Measurements from ENCODE around the gene VPS41.

VPS41 gene

GRCh38 chr7:38916396-38916795 lies 7.4 kb upstream of the VPS41 start:
- H3K4me3 ChIP-seq (ENCODE audit: control insufficient read depth, low read depth, low read length) = no peak overlapping the region
- DNase-seq (ENCODE audit: low read depth) = no peak
- no peak for TF ChIP-seq CTCF (IDR thresholded peaks at IDR 0.05; ENCODE audit: control insufficient read depth, insufficient read depth, low read depth, low read length, missing control alignments)

- no peak for DNase-seq (ENCODE audit: low read depth)
- H3K4me3 ChIP-seq (ENCODE audit: control insufficient read depth, low read depth, low read length) = no peak overlapping the region
- no peak for TF ChIP-seq CTCF (IDR thresholded peaks at IDR 0.05; ENCODE audit: control insufficient read depth, insufficient read depth, low read depth, low read length, missing control alignments)
Observed at GRCh38 chr7:38909870-38910269, 879 bp upstream of the VPS41 start.

GRCh38 chr7:38907766-38908165 lies 1.2 kb downstream of the VPS41 start:
- DNase-seq (ENCODE audit: low read depth) = no peak
- no peak for TF ChIP-seq CTCF (IDR thresholded peaks at IDR 0.05; ENCODE audit: control insufficient read depth, insufficient read depth, low read depth, low read length, missing control alignments)
- no peak overlapping the region for H3K4me3 ChIP-seq (ENCODE audit: control insufficient read depth, low read depth, low read length)

- no peak for TF ChIP-seq CTCF (IDR thresholded peaks at IDR 0.05; ENCODE audit: control insufficient read depth, insufficient read depth, low read depth, low read length, missing control alignments)
- no peak overlapping the region for H3K4me3 ChIP-seq (ENCODE audit: control insufficient read depth, low read depth, low read length)
- DNase-seq (ENCODE audit: low read depth) = no peak
Observed at GRCh38 chr7:38907066-38907465, 1.9 kb downstream of the VPS41 start.

GRCh38 chr7:38905056-38905759 lies 3.8 kb downstream of the VPS41 start:
- DNase-seq (ENCODE audit: low read depth) = no peak
- H3K4me3 ChIP-seq (ENCODE audit: control insufficient read depth, low read depth, low read length) = no peak overlapping the region
- TF ChIP-seq CTCF (IDR thresholded peaks at IDR 0.05; ENCODE audit: control insufficient read depth, insufficient read depth, low read depth, low read length, missing control alignments) = no peak

- H3K4me3 ChIP-seq (ENCODE audit: control insufficient read depth, low read depth, low read length) = no peak overlapping the region
Observed at GRCh38 chr7:38903057-38903456, 5.9 kb downstream of the VPS41 start.

More at GRCh38 chr7:38903057-38903456, 5.9 kb downstream of the VPS41 start:
- DNase-seq (ENCODE audit: low read depth) = no peak
- TF ChIP-seq CTCF (IDR thresholded peaks at IDR 0.05; ENCODE audit: control insufficient read depth, insufficient read depth, low read depth, low read length, missing control alignments) = no peak

Data from AG09309 (cell line).